Suprapubic skin (tissue), 4 donors: ENCODE data around the gene UBN2. TPM values are rescaled to one million over a fixed set of nuclear protein-coding genes. Genes with fewer than 3 reads are reported as not detected.

ENCODE experiments used
- DNase-seq, 2 donors: peaks; one replicate each; pipeline ENCODE4 v3.0.0-alpha.2; 2019; ENCODE audit warnings: low spot score in 2 of 2
- H3K27ac ChIP-seq: fragments of 200-600 bp; sonication (generic); one replicate; pipeline ENCODE4 v1.5.1; 2019
- H3K27me3 ChIP-seq: fragments of 200-600 bp; sonication (generic); one replicate; pipeline ENCODE4 v1.5.1; 2019
- H3K36me3 ChIP-seq: fragments of 200-600 bp; sonication (generic); one replicate; pipeline ENCODE4 v1.5.1; 2019
- H3K4me1 ChIP-seq: fragments of 200-600 bp; sonication (generic); one replicate; pipeline ENCODE4 v1.5.1; 2019
- H3K4me3 ChIP-seq: fragments of 200-600 bp; sonication (generic); one replicate; pipeline ENCODE4 v1.5.1; 2019; ENCODE audit warnings: mild to moderate bottlenecking
- H3K9me3 ChIP-seq: fragments of 200-600 bp; sonication (generic); one replicate; pipeline ENCODE4 v1.5.1; 2019
- CTCF ChIP-seq, 2 donors: fragments of 200-600 bp in 1 of 2; fragments of 450-650 bp in 1 of 2; sonication (generic) in 1 of 2; IDR thresholded peaks; one replicate each; pipeline ENCODE4 v1.5.1; 2016 to 2019; ENCODE audit warnings: antibody characterized with exemption in 2 of 2, mild to moderate bottlenecking in 1 of 2, moderate library complexity in 1 of 2
- EP300 ChIP-seq: sonication (generic); formaldehyde crosslinking; IDR thresholded peaks from one replicate; pipeline ENCODE4 v1.6.1; 2017; ENCODE audit warnings: antibody characterized with exemption
- POLR2A ChIP-seq, 2 donors: fragments of 450-650 bp; IDR thresholded peaks; one replicate each; pipeline ENCODE4 v1.6.1; 2017; ENCODE audit warnings: antibody characterized with exemption in 2 of 2, mild to moderate bottlenecking in 2 of 2, moderate library complexity in 2 of 2
- POLR2AphosphoS5 ChIP-seq, 3 donors: sonication (generic); formaldehyde crosslinking; IDR thresholded peaks; one replicate each; pipeline ENCODE4 v1.6.1; 2017; ENCODE audit warnings: antibody characterized with exemption in 3 of 3
- WGBS: methylation state at CpG from one replicate; pipeline ENCODE4 v1.1.5; 2018; 5-methylcytosine and 5-hydroxymethylcytosine counted together
- total RNA-seq, 4 donors: library from RNA; depleted of rRNA; stranded (reverse); fragments of >200 nt; gene quantifications; one replicate each; pipeline ENCODE4 v1.1.0, GENCODE V29; 2016

The UBN2 gene
- total RNA-seq, 4 donors from 2014 or later: 22.4 to 60.3 (median 29.2) TPM

GRCh38 chr7:139249179-139249810, 18.3 kb downstream of the UBN2 start:
- no peak for TF ChIP-seq CTCF (IDR thresholded peaks at IDR 0.05)
- WGBS: 84% methylated on average over 4 of the region's 4 CpGs
- H3K27ac ChIP-seq: no peak overlapping the region
- no peaks in the 10 kb centered on the region for H3K4me1 ChIP-seq
- no peak overlapping the region for H3K4me3 ChIP-seq
- no peaks in the 10 kb centered on the region for H3K9me3 ChIP-seq
- DNase-seq: no peak
- H3K36me3 ChIP-seq: peaks cover 48% of the 10 kb centered on the region
- no peaks in the 10 kb centered on the region for H3K27me3 ChIP-seq

- no peak overlapping the region for H3K4me3 ChIP-seq
- no peaks in the 10 kb centered on the region for H3K9me3 ChIP-seq
- H3K36me3 ChIP-seq: peaks cover 48% of the 10 kb centered on the region
- H3K27ac ChIP-seq: no peak overlapping the region
- TF ChIP-seq POLR2AphosphoS5 (IDR thresholded peaks at IDR 0.05) (no peak), POLR2A (IDR thresholded peaks at IDR 0.05) (no peak), CTCF (IDR thresholded peaks at IDR 0.05) (no peak), EP300 (no peak)
- H3K27me3 ChIP-seq: no peaks in the 10 kb centered on the region
- no peak for DNase-seq
- 85% methylated on average over 3 of the region's 3 CpGs for WGBS
- no peaks in the 10 kb centered on the region for H3K4me1 ChIP-seq
Observed at GRCh38 chr7:139252451-139252850, 21.4 kb downstream of the UBN2 start.

GRCh38 chr7:139254281-139254680, 23.2 kb downstream of the UBN2 start:
- WGBS: 70% methylated on average over 6 of the region's 6 CpGs
- no peak for DNase-seq
- Histone ChIP-seq H3K4me3 (no peak overlapping the region), H3K9me3 (no peaks in the 10 kb centered on the region), H3K36me3 (peaks cover 56% of the 10 kb centered on the region), H3K4me1 (no peaks in the 10 kb centered on the region), H3K27ac (no peak overlapping the region), H3K27me3 (no peaks in the 10 kb centered on the region)
- no peak for TF ChIP-seq POLR2AphosphoS5 (IDR thresholded peaks at IDR 0.05)
- TF ChIP-seq EP300: no peak
- no peak for TF ChIP-seq POLR2A (IDR thresholded peaks at IDR 0.05)
- TF ChIP-seq CTCF (IDR thresholded peaks at IDR 0.05): no peak

- Histone ChIP-seq H3K27me3 (no peaks in the 10 kb centered on the region), H3K4me3 (no peak overlapping the region), H3K4me1 (no peaks in the 10 kb centered on the region), H3K36me3 (peaks cover 55% of the 10 kb centered on the region), H3K27ac (no peak overlapping the region), H3K9me3 (no peaks in the 10 kb centered on the region)
- DNase-seq: no peak
- TF ChIP-seq EP300 (no peak), POLR2AphosphoS5 (IDR thresholded peaks at IDR 0.05) (no peak), POLR2A (IDR thresholded peaks at IDR 0.05) (no peak), CTCF (IDR thresholded peaks at IDR 0.05) (no peak)
- 96% methylated on average over 4 of the region's 4 CpGs for WGBS
Observed at GRCh38 chr7:139254728-139255127, 23.7 kb downstream of the UBN2 start.

GRCh38 chr7:139255290-139255689, 24.3 kb downstream of the UBN2 start:
- Histone ChIP-seq H3K4me3 (no peak overlapping the region), H3K36me3 (peaks cover 57% of the 10 kb centered on the region), H3K9me3 (no peaks in the 10 kb centered on the region), H3K27me3 (no peaks in the 10 kb centered on the region), H3K4me1 (no peaks in the 10 kb centered on the region), H3K27ac (no peak overlapping the region)
- TF ChIP-seq CTCF (IDR thresholded peaks at IDR 0.05) (no peak), POLR2A (IDR thresholded peaks at IDR 0.05) (no peak), POLR2AphosphoS5 (IDR thresholded peaks at IDR 0.05) (no peak), EP300 (no peak)
- WGBS: 90% methylated on average over 4 of the region's 4 CpGs
- no peak for DNase-seq
